Hypothalamus (tissue), 51 donors: Measurements from ENCODE around the gene BPNT1.
A peak's percentile ranks its signal among the peaks of the same experiment; 100 is the strongest.
"Not testable (repeated sequence)": the region's sequence is repeated elsewhere in the genome, so short reads cannot be mapped to it uniquely, and the experiment has no call there.

ENCODE experiments used
- DNase-seq, 51 donors: peaks; one replicate each; lab custom pipeline; 2025; lab: John Stamatoyannopoulos, UW

BPNT1 gene, protein sequence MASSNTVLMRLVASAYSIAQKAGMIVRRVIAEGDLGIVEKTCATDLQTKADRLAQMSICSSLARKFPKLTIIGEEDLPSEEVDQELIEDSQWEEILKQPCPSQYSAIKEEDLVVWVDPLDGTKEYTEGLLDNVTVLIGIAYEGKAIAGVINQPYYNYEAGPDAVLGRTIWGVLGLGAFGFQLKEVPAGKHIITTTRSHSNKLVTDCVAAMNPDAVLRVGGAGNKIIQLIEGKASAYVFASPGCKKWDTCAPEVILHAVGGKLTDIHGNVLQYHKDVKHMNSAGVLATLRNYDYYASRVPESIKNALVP

DNA sequence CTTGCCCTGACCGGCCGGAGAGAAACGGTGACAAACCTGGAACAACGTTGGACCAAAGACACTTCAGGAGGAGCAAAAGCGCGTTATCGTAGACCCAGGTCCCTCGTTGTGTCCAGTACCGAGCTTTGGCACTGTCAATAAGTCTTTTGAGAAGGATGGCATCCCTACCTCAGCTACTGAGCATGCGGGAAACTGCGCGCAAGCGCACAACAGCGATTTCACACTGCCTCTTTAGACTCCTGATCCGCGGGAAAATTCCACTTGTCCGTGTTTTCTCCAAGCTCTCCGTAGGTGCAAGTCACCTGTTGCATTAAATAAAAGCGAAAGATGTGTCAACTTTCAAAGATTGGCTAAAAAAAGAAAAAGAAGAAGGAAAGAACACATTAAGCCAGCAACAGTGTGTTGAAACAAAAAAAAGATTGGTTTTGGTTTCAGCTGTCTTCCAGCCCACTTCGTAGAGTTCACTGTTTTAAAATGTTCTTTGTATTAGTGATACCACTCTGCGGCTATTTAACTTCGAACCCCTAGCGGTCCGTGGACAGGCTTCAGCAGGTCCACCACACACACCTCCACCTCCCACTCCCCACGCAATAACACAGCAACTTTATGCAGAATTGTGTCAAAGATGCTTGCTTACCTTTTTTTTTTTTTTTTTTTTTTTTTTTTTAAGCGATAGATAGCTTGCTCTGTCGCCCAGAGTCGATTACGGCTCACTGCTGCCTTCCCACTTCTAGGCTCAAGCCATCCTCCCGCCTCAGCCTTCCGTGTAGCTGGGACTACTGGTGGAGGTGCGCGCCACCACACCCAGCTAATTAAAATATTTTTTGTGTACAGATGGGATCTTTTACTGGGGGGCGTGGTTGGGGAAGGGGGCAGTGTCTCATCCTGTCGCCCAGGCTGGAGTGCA is at the start of gene BPNT1:
Gene BPNT1, minus strand, starts transcription at position 139 of the 907 bp plus-strand sequence. CDS start 9,942 bp downstream, outside the sequence.
- peak; percentile 42 to 96 (median 85) for DNase-seq

DNA sequence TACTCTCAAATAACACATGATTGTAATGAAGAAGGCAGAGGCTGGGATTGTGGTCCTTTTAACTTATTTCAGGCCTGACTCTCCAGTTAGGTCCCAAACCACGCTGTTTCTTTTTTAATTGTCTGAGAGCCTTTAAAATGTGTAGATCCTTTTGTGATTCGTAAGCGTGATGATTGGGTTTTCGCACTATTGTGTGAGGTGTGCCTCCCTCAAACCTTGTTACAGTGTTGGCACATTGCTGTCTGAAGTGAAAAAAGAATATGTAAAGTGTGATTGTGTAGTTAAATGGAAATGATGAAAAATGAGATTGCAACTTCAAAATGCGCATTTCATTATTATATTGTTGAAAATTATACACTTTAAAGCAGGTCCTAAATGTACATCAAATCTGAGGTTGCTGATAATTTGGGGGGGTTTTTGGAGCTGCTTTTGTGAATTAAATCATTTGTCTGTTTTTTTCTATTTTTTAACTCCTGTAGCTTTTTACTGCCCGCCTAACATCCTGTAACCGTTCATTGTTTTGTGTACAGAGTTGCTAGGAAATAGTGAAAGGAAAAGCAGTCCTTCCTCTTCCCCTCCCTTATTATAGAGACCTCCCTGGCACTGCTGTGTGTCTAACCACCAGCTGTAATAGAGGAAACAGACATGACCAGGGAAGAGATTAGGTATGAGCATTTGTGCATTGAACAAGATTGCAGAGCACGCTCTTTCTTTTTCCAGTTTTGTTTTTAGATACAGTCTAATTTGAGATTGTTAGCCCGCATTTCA is 47.6 kb upstream of the BPNT1 start:
- no peak for DNase-seq

DNA sequence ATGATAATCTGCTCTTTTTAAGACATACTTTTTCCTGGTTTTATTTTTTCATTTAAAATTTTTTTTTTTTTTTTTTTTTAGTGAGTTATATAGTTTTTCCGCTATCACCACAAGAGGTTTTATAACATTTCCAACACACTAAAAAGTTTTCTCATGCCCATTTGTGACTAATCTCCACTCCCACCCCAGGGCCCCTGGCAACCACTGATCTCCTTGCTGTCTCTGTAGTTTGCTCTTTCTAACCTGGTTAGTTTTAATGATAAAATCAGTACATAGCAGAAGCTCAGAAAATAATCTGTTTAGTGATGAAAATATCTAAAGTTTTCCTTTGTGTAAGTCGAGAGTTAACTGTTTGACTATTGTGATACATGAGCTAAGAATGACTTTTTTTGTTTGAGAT is 46.2 kb upstream of the BPNT1 start:
- DNase-seq, result no peak

DNA sequence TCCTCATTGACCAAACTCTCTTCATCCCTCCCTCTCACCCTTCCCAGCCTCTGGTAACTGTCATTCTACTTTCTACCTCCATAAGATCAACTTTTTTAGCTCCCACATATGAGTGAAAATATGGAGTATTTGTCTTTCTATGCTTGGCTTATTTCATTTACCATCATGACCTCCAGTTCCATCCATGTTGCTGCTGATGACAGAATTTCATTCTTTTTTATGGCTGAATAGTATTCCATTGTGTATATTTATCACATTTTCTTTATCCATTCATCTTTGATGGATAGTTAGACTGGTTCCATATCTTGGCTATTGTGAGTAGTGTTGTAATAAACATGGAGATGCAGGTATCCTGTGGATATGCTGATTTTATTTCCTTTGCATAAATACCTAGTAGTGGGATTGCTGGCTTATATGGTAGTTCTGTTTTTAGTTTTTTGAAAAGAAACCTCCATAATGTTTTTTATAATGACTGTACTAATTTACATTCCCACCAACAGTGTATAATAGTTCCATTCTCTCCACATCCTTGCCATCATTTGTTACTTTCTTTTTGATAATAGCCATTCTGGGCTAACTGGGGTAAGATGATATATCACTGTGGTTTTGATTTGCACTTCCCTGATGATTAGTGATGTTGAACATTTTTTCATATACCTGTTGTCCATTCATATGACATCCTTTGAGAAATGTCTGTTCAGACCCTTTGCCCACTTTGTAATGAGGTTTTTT is 40.1 kb upstream of the BPNT1 start:
- DNase-seq, result no peak

DNA sequence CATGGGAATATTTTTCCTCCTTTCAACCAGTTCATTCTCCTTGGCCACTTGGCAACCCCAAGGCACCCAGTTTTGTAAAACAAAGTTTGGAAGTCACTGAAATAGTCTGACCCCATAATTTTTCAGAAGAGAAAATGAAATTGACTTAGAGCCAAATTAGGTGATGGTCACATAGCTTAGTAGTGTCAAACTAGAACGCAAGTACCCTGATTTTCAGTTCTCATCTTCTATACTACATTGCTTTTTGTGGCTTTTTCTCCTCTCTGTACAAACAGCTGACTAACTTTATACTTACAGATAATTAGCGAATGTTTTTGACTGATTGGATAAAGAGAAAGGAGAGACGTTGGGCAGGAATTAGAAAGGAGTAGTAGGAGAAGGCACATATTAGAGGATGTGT is 37.5 kb upstream of the BPNT1 start:
- no peak for DNase-seq

DNA sequence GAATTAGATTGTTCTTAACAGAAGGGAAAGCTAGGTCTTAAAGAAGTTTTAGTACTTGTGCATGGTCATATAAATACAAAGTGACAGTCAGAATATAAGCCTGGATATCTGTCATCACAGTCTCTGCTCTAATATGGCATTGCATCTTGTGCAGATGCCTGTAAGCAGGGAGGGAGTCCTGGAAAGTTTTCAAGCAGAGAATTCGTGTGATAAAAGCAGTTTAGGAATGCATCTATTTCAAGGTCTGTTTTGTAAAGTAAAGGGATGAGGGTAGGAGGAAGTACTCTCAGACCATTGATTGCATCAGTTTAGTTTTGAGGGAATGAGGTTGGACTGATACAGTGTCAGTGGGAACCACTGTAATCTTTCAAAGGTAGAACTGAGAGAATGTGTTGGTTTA is 35.0 kb upstream of the BPNT1 start:
- no peak for DNase-seq

DNA sequence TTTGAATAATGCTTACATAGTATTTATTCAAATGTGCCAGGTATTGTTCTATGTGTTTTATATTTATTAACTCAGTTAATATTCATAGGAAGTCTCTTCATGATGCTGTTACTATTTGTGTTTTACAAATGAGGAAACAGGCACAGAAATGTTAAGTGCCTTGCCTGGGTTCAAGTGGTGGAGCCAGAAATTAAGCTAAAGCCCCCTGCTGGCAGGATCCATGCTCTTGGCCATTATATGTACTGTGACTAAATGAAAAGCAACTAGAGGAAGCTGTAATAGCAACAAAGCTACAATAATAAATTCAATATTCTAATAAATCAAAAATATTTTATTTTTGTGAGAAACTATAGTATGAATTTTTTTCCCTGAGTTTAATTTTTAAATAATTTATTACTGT is 34.3 kb upstream of the BPNT1 start:
- DNase-seq, result no peak

DNA sequence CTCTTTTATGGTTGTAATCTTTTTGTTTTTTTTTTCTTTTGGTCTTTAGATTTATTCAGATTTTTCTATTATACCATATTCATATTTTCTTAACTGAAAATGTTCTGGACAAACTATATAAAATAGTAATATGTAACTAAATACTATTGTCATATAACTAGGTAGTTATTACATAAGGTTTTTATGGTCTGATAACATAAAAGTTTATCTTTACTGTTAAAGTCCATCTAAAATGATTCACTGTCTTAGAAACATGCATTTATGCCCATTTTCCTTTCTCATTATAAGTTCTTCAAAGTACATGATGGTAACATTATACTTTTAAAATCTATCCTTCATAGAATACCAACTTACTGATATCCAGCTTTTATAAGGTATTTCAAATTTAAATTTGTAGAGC is 33.5 kb upstream of the BPNT1 start:
- DNase-seq, result no peak

DNA sequence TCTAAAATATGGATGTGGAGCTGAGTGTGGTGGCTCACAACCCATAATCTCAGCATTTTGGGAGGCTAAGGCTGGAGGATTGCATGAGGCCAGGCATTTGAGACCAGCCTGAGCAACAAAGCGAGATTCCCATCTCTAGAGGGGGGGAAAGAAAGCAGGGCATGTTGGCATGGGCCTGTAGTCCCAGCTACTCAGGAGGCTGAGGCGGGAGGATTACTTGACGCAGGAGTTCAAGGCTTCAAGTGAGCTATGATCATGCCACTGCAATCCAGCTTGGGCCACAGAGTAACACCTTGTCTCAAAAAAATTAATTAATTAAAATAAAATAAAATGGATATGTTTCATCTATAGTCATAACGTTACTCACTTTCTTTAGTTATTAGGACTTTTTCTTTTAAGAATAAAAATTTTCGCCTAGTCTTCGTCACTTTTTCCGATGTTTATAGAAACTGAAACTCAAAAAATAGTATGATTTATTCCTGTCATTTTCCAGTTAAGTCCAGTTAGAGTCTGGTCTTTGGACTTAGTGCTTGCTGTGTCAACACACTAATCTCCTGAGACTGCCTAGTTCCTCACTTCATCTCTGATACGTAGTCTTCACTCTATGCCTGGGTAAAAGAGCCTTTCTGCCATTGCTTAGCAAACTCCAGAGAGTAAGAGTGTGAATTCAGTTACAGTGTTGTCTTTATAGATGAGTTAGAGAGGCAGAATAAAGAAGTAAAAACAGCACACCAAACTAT is 32.4 kb upstream of the BPNT1 start:
- DNase-seq, result no peak

DNA sequence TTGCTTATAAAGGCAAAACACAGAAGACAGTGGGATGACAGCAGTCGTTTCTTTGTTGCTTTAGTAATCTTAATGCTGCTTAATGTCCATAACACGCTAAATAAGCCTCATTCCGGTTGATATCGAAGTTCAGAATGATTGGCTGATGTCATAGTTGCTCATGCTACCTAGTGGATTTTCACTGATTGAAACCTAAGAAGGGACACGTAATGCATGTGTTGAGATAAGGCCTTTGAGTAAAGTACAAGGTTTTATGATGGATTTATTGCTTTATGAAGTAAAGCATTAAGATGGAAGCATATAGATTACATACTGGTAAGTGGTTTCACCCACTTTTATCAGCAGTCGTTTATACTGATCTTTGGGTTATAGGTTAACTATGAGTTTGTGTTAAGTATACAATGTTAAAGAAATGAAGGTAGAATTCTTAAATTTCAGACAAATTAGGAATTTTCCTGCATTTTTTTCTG is 29.5 kb upstream of the BPNT1 start:
- no peak for DNase-seq

DNA sequence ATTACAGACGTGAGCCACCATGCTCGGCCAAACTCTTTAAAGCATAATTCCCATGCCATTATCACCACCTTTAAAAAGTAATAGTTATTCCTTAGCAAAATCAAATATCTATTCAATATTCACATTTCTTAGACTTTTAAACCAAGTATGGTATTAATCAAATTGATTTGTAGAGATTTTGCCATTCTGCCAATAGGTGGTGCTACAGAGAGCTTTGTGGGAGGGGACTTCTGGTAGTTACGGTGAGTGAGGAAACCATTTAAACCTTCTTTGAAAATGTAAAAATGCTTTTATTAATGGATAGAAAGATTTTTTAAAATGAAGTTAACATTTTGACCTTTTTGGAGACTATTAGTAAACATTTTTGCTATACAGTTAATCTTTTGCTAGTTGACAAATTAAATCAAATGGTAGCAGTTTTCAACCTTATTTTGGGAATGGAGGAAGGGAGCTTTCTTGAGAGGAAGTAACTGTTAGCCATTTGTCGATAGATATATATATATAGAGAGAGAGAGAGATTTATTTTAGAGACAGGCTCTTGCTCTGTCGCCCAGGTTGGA is 23.6 kb upstream of the BPNT1 start:
- DNase-seq, result no peak

DNA sequence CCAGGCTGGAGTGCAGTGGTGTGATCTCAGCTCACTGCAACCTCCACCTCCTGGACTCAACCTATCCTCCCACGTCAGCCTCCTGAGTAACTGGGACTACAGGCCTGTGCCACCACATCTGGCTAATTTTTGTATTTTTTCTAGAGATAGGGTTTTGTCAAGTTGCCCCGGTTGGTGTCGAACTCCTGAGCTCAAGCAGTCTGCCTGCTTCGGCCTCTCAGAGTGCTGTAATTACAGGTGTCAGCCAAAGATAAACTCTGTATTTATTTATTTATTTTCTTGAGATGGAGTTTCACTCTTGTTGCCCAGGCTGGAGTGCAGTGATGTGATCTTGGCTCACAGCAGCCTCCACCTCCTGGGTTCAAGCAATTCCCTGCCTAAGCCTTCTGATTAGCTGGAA is 23.0 kb upstream of the BPNT1 start:
- not testable (repeated sequence) for DNase-seq

DNA sequence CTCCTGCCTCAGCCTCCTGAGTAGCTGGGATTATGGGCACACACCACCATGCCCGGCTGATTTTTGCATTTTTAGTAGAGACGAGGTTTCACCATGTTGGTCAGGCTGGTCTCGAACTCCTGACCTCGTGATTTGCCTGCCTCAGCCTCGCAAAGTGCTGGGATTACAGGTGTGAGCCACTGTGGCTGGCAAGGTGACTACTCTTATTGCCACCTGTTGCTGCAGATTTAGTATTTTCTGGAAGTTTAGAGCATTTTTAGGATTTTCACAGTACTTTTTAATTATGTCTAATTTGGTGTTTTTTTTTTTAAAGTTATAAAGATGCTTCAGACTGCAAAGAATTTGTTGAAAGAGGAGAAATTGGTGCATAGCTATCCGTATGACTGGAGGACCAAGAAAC is 20.9 kb upstream of the BPNT1 start:
- not testable (repeated sequence) for DNase-seq

DNA sequence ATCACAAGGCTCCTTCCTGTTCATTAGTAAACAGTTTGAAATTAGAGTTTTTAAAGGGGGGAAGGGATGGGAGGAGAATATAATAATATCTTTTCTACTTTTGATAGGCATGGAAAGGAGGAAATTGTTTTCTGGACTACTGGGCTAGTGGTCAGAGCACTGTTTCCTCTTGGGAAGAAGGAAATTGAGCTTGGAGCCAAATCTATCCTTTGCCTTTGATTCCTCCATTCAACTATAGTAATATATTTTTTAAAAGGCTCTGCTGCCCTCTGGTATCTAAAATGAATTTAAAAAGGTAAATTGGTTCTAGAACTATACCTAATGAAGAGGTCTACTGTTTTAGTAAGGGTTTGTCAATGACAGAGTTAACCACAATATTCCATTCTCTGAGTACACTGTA is 10.2 kb upstream of the BPNT1 start:
- DNase-seq, result no peak

DNA sequence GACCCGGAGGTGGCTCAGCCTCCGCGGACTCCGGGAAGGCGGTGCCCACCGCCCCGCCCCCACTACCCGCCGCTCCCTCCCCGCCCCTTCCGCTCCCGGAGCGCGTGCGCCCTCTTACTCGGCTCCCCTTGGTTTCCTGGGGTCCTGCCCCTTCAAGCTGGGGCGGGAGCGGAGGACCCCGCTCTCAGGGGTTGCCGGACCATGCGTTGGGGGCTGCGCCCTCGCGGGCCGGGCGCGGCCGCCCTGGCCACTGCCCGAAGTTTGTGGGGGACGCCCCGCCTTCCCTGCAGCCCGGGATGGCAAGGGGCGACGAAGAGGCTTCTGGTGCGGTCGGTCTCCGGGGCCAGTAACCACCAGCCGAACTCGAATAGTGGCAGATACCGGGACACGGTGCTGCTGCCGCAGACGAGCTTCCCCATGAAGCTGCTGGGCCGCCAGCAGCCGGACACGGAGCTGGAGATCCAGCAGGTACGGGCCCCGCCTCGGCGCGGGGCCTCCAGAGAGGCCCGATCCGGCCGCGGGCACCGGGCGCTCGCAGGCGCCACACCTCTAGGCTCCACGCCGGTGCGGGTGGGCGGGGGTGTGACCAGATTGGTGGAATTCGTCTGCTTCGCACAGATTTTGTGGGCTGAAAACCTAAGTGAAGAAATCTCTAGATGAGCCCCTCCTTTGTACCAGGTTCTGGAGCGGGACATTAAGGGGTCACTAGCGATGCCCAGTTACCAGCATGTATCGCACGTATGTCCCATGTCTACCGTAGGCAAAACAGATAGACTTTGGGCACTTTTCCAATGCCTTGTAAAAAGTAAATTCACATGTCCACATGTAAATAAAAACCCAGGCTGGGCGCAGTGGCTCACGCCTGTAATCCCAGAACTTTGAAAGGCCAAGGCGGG is 4.7 kb upstream of the BPNT1 start, which contains the start of gene IARS2:
Gene IARS2, plus strand, starts transcription at position 117 of the 896 bp plus-strand sequence. Its CDS starts 85 bp downstream, at position 202.
- DNase-seq, result peak; percentile 33 to 94 (median 79)

DNA sequence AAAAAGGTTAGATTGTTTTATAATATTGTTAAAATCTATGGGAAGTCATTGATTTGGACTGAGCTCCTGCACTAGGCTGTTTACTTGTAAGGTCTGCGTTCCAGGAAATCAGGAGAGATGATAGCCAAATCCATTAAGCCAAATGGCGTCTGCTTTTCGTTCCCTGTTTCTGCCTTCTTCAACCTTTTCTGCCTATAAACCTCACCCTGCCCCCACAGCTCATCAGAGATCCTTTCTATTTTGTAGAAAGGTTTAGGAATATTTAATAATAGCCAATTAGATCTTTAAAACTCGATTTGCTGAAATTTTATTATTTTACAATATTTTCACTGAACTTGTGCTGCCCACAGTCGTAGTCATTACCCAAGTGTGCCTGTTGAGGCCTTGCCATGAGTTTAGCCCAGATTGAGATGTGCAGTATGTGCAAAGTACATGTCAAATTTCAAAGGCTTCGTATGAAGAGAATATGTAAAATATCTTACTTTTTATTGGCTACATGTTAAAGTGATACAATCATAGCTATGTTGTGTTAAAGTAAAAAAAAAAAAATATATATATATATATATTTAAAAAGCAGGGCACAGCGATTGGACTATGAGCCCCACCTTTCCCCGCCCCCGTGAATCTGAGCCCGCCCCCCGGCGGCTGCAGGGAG is 3.9 kb upstream of the BPNT1 start:
- peak in 2 of 51 donors; percentile 12 to 33 for DNase-seq

DNA sequence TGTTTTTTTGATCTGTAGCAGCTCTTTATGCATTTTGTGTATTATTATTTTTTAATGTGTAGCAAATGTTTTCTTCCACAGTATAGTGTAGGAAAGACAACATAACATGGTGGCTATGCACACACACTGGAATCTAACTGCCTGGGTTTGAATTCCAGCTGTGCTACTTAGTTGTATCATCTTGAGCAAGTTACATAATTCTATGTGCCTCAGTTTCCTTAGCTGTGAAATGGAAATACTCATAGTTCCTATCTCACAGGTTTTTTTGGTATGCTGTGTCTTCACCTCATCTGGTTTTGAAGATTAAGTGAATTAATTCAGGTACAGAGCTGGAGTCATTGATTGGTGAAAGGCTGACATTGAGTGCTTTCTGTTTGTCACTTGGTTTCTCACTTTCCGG is 3.1 kb upstream of the BPNT1 start:
- DNase-seq, result no peak
